SK-N-MC (cell line): Measurements from ENCODE around the gene STX17.

ENCODE experiments used
- EZH2 ChIP-seq: fragments of 200-600 bp; sonication (generic); IDR thresholded peaks from one replicate; pipeline ENCODE4 v1.6.1; 2017; ENCODE audit warnings: antibody characterized with exemption
- FOXP2 ChIP-seq: optimal IDR thresholded peaks from 2 replicates; pipeline ENCODE3; 2011; ENCODE audit warnings: mild to moderate bottlenecking, moderate library complexity; ENCODE audit not compliant: insufficient read depth; ENCODE audit errors: extremely low read length, control extremely low read depth
- POLR2AphosphoS5 ChIP-seq: IDR thresholded peaks from 2 replicates; pipeline ENCODE4 v1.6.1; 2012; ENCODE audit warnings: mild to moderate bottlenecking, low read depth, low read length, borderline replicate concordance

- TF ChIP-seq POLR2AphosphoS5 (no peak), EZH2 (no peak), FOXP2 (no peak)
Measured at GRCh38 chr9:99867536-99867935, 38.9 kb upstream of the STX17 start.
